Measurements from ENCODE around the gene PPP5C. TPM values are rescaled to one million over a fixed set of nuclear protein-coding genes. Genes with fewer than 3 reads are reported as not detected.

The PPP5C gene
- total RNA-seq, 1 donor from 2014 or later, result 86.4 TPM

DNA sequence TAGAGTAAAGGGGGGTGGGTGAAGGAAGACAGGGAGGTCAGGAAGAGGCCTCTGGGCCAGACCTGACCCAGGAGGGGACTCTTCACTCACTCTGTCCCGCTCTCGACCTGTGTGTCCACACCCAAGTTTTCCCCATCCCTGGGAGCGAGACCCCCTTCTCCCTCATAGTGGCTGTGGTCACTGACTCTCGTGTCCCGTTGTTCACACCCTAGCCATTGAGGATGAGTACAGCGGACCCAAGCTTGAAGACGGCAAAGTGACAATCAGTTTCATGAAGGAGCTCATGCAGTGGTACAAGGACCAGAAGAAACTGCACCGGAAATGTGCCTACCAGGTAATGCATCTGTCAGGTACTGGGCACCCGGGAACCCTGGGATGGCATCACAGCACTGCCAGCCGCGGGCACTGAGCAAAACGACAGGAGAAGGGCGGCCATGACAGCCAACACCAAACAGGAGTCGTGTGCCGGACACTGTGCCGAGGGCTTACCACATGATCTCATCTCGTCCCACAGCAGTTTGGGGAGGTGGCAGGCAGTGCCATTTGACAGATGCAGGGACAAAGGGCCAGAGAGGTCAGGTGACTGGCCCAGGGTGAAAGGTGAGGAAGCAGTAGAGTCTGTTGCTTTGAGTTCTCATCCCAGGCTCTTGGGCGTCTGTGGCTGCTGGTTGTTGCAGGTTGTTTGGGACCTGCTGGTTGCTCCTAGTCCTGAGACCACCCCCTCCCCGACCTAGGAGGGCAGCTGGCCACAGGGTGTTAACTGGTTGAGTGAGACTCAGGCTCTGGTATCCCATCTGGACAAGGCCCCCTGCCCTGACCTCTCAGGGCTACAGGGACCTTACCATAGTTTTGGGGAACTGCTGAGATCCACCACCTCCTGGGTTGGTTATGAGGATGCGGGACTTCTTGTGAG, 29.6 kb downstream of the PPP5C start:
- no peak overlapping the region for H3K4me3 Mint-ChIP-seq
- H3K36me3 Mint-ChIP-seq, result peaks cover 35% of the 10 kb centered on the region
- no peak for DNase-seq (ENCODE audit: low spot score in 2 of 2, unreplicated experiment in 2 of 2)
- H3K27ac Mint-ChIP-seq, result no peak overlapping the region
- H3K9me3 Mint-ChIP-seq, result peaks cover 11% of the 10 kb centered on the region
- peaks cover 21% of the 10 kb centered on the region for H3K4me1 Mint-ChIP-seq
- H3K27me3 Mint-ChIP-seq (ENCODE audit: low read depth), result no peaks in the 10 kb centered on the region
- no peak for TF ChIP-seq CTCF (IDR thresholded peaks at IDR 0.05; ENCODE audit: unreplicated experiment)

DNA sequence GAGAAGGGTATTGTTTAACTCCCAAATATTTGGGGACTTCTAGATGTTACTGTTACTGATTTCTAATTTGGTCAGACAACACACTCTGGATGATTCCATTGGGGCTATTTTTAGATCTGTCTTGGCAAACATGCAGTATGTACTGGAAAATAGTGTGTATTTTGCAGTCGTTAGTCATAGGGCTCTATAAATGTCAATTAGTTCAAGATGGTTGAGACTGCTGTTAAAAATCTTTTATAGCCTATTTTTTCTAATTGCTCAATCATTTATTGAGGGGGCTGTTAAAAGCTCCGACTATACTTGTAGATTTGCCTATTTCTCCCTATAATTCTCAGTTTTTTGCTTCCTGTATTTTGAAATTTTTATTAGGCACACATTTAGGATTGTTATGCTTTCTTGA, 31.4 kb downstream of the PPP5C start:
- DNase-seq (ENCODE audit: low spot score in 2 of 2, unreplicated experiment in 2 of 2), result no peak
- H3K36me3 Mint-ChIP-seq, result peaks cover 44% of the 10 kb centered on the region
- peaks cover 11% of the 10 kb centered on the region for H3K9me3 Mint-ChIP-seq
- TF ChIP-seq CTCF (IDR thresholded peaks at IDR 0.05; ENCODE audit: unreplicated experiment), result no peak
- no peaks in the 10 kb centered on the region for H3K27me3 Mint-ChIP-seq (ENCODE audit: low read depth)
- peaks cover 13% of the 10 kb centered on the region for H3K4me1 Mint-ChIP-seq
- H3K4me3 Mint-ChIP-seq, result no peak overlapping the region
- peak overlapping the region; percentile 81 for H3K27ac Mint-ChIP-seq

- peaks cover 8% of the 10 kb centered on the region for H3K4me1 Mint-ChIP-seq
- H3K9me3 Mint-ChIP-seq, result peaks cover 11% of the 10 kb centered on the region
- H3K4me3 Mint-ChIP-seq, result no peak overlapping the region
- no peak for TF ChIP-seq CTCF (IDR thresholded peaks at IDR 0.05; ENCODE audit: unreplicated experiment)
- DNase-seq (ENCODE audit: low spot score in 2 of 2, unreplicated experiment in 2 of 2), result no peak
- no peak overlapping the region for H3K27ac Mint-ChIP-seq
- H3K36me3 Mint-ChIP-seq, result peaks cover 53% of the 10 kb centered on the region
- H3K27me3 Mint-ChIP-seq (ENCODE audit: low read depth), result no peaks in the 10 kb centered on the region
These were observed 33.8 kb downstream of the PPP5C start for GRCh38 chr19:46380690-46381089.

- Mint-ChIP-seq H3K27ac (no peak overlapping the region), H3K27me3 (ENCODE audit: low read depth) (no peaks in the 10 kb centered on the region)
These were observed 34.5 kb downstream of the PPP5C start for GRCh38 chr19:46381346-46381745.

DNA sequence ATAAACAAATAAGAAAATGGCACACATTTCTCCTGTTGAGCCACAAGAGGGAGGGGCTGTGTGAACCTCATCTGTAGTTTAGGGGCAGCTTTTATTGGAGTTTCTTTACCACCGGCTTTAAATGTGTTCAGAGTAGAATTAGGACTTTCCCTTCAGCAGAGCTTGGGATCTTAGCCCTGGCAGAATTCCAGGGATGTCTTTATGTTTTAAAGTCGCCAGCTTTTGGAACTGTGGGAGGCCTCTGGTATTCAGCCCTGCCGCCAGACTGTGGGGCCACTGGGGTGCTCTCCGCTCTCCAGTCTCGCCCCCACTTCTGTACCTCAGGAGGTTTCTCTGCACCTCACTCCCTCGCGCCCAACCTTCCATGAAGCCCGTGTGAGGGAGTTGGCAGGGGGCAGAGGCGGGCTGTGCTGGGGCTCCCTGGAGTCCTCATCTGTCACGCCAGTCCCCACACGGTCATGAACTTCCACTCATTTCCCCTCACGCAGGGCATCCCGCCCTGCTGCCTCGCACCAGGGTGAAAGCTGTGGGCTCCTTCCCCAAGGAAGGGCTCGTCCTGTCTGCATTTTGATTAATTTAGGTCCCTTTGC, 35.0 kb downstream of the PPP5C start:
- H3K9me3 Mint-ChIP-seq, result peaks cover 11% of the 10 kb centered on the region
- H3K4me1 Mint-ChIP-seq, result peaks cover 8% of the 10 kb centered on the region
- H3K4me3 Mint-ChIP-seq, result no peak overlapping the region
- no peak for DNase-seq (ENCODE audit: low spot score in 2 of 2, unreplicated experiment in 2 of 2)
- peaks cover 53% of the 10 kb centered on the region for H3K36me3 Mint-ChIP-seq
- no peak for TF ChIP-seq CTCF (IDR thresholded peaks at IDR 0.05; ENCODE audit: unreplicated experiment)
- H3K27me3 Mint-ChIP-seq (ENCODE audit: low read depth), result no peaks in the 10 kb centered on the region
- no peak overlapping the region for H3K27ac Mint-ChIP-seq

More at GRCh38 chr19:46381346-46381745, 34.5 kb downstream of the PPP5C start:
- peaks cover 52% of the 10 kb centered on the region for H3K36me3 Mint-ChIP-seq
- H3K9me3 Mint-ChIP-seq, result peaks cover 11% of the 10 kb centered on the region
- peaks cover 8% of the 10 kb centered on the region for H3K4me1 Mint-ChIP-seq
- TF ChIP-seq CTCF (IDR thresholded peaks at IDR 0.05; ENCODE audit: unreplicated experiment), result no peak
- no peak for DNase-seq (ENCODE audit: low spot score in 2 of 2, unreplicated experiment in 2 of 2)
- H3K4me3 Mint-ChIP-seq, result no peak overlapping the region

All from mesothelial cell of epicardium (in vitro differentiated cells).